PC-9 (cell line): Measurements from ENCODE around the gene PFN2. TPM values are rescaled to one million over a fixed set of nuclear protein-coding genes. Genes with fewer than 3 reads are reported as not detected.

Experiments used
- BruUV-seq: library from RNA; stranded (reverse); fragments of 400-500 nt; replicated peaks from 2 replicates; lab custom pipeline; 2021; lab: Mats Ljungman, UMichigan
- CTCF ChIA-PET: fragments of 300-600 bp; sonication (Branson Sonifier 250); formaldehyde crosslinking; loops from one replicate; lab custom pipeline; 2022; ENCODE audit warnings: antibody characterized with exemption; lab: Charles Lee
- POLR2A ChIA-PET: fragments of 300-600 bp; sonication (Branson Sonifier 250); formaldehyde crosslinking; loops from one replicate; lab custom pipeline; 2022; ENCODE audit warnings: antibody characterized with exemption; ENCODE audit not compliant: unreplicated experiment; lab: Charles Lee
- DNase-seq, 2 experiments: peaks; one replicate each; pipeline versions ENCODE4 v3.0.0 to v3.0.0-alpha.2; 2015 to 2022; ENCODE audit warnings: mixed read lengths in 1 of 2
- H2AFZ ChIP-seq: fragments of 200-600 bp; sonication (generic); 2 replicates; pipeline ENCODE4 v1.8.1; 2017; ENCODE audit warnings: antibody characterized with exemption
- H3F3A ChIP-seq: fragments of 200-600 bp; sonication (generic); 2 replicates; pipeline ENCODE4 v1.8.1; 2017; ENCODE audit warnings: antibody characterized with exemption, mild to moderate bottlenecking, low read depth; ENCODE audit not compliant: insufficient read depth
- H3K27ac ChIP-seq: fragments of 200-600 bp; sonication (generic); 2 replicates; pipeline ENCODE4 v1.6.1; 2016; ENCODE audit warnings: mixed run types
- H3K27me3 ChIP-seq: fragments of 200-600 bp; sonication (generic); 2 replicates; pipeline ENCODE4 v1.6.1; 2016; ENCODE audit warnings: low read depth, mixed run types; ENCODE audit not compliant: insufficient read depth
- H3K36me3 ChIP-seq: fragments of 200-600 bp; sonication (generic); 2 replicates; pipeline ENCODE4 v1.6.1; 2016; ENCODE audit warnings: low read depth, mixed run types
- H3K4me1 ChIP-seq: fragments of 200-600 bp; sonication (generic); replicated peaks from 2 replicates; pipeline ENCODE4 v1.6.1; 2016; ENCODE audit warnings: mixed run types; ENCODE audit not compliant: insufficient read depth
- H3K4me2 ChIP-seq: fragments of 200-600 bp; sonication (generic); 2 replicates; pipeline ENCODE4 v1.6.1; 2017; ENCODE audit warnings: mixed run types
- H3K4me3 ChIP-seq: fragments of 200-600 bp; sonication (generic); 2 replicates; pipeline ENCODE4 v1.6.1; 2016; ENCODE audit warnings: mixed run types
- H3K79me2 ChIP-seq: fragments of 200-600 bp; sonication (generic); 2 replicates; pipeline ENCODE4 v1.6.1; 2017; ENCODE audit warnings: low read depth, mixed run types
- H3K9me2 ChIP-seq: fragments of 200-600 bp; sonication (generic); 2 replicates; pipeline ENCODE4 v1.8.1; 2017; ENCODE audit warnings: mild to moderate bottlenecking; ENCODE audit not compliant: insufficient read depth
- H3K9me3 ChIP-seq: fragments of 200-600 bp; sonication (generic); 2 replicates; pipeline ENCODE4 v1.8.1; 2016; ENCODE audit warnings: low read depth; ENCODE audit not compliant: insufficient read depth
- H4K20me1 ChIP-seq: fragments of 200-600 bp; sonication (generic); 2 replicates; pipeline ENCODE4 v1.8.1; 2017; ENCODE audit not compliant: insufficient read depth
- CTCF ChIP-seq: fragments of 200-600 bp; sonication (generic); conservative IDR thresholded peaks from 2 replicates; pipeline ENCODE4 v1.6.1; 2017; ENCODE audit warnings: mixed run types, antibody characterized with exemption, mild to moderate bottlenecking, moderate library complexity
- EZH2 ChIP-seq: fragments of 200-600 bp; sonication (generic); IDR thresholded peaks from 2 replicates; pipeline ENCODE4 v1.8.0; 2017; ENCODE audit warnings: antibody characterized with exemption, low read depth
- intact Hi-C: fragments of 100-400 bp; cut with micrococcal nuclease; formaldehyde crosslinking; loops from one replicate; pipeline ENCODE4 v1.10.0; 2022; ENCODE audit not compliant: unreplicated experiment
- total RNA-seq: library from RNA; stranded (reverse); gene quantifications from 2 replicates; pipeline ENCODE4 v1.2.3, GENCODE V29; 2021

PFN2 gene
- total RNA-seq, 1 experiment from 2014 or later = 187 TPM

GRCh38 chr3:149969110-149969939 is 1.4 kb downstream of the PFN2 start:
- POLR2A ChIA-PET = interaction anchor here (0.5 to 1.0 kb wide), 4 partner anchors 172 to 794 kb away, joined by 3 to 5 read pairs (median 3); partner anchors contain the start of genes ERICH6 and SIAH2
- peak; percentile 22; the same call in 1 of the 2 replicates for TF ChIP-seq CTCF
- no peak for TF ChIP-seq EZH2
- peaks cover 17% of the 10 kb centered on the region; the same call in 1 of the 2 replicates for H3F3A ChIP-seq
- peak overlapping the region; percentile 97 for H3K4me2 ChIP-seq
- no peaks in the 10 kb centered on the region for H3K27me3 ChIP-seq
- DNase-seq = peak; percentile 59 to 77
- intact Hi-C loops = loop anchor here (1.0 to 5.0 kb wide), 4 partner anchors 247 to 576 kb away; no protein-coding TSS in a partner anchor
- CTCF ChIA-PET = interaction anchor here (0.5 to 1.6 kb wide), 9 partner anchors 59 to 961 kb away, joined by 3 to 11 read pairs (median 4); no protein-coding TSS in a partner anchor
- H3K79me2 ChIP-seq = peaks cover 62% of the 10 kb centered on the region
- H3K27ac ChIP-seq = peak overlapping the region; percentile 88
- H3K9me2 ChIP-seq = no peaks in the 10 kb centered on the region
- H3K4me3 ChIP-seq = peak overlapping the region; percentile 78
- BruUV-seq = TSS peak; percentile 63
- H3K36me3 ChIP-seq = peaks cover 26% of the 10 kb centered on the region
- H4K20me1 ChIP-seq = peaks cover 6% of the 10 kb centered on the region; the same call in 1 of the 2 replicates
- peaks cover 35% of the 10 kb centered on the region for H3K4me1 ChIP-seq
- peak overlapping the region; percentile 92 for H2AFZ ChIP-seq
- no peaks in the 10 kb centered on the region for H3K9me3 ChIP-seq

DNA sequence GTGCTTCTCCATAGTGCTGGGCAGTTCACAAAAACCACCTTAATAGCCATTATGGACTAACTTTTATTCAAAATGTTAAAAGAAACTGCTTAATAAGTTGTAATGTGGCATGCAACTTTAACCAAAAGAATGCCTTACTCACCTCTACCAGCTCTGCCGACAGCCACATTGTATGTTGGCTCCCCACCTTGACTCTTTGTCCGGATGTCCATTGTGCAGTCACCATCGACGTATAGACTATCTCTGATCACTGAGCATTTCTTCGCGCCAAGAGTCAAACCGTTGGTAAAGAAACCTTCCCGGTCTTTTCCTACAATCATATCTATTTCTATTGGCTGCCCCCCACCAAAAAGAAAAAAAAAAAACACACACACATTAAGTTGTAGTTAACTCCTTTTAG is 2.5 kb downstream of the PFN2 start:
- Histone ChIP-seq H3K79me2 (peaks cover 73% of the 10 kb centered on the region), H3K27me3 (no peaks in the 10 kb centered on the region), H2AFZ (no peak overlapping the region), H3K9me2 (no peaks in the 10 kb centered on the region), H3K4me1 (peaks cover 35% of the 10 kb centered on the region), H3K4me2 (peak overlapping the region; percentile 97), H3F3A (peaks cover 23% of the 10 kb centered on the region; the same call in 1 of the 2 replicates), H3K27ac (peak overlapping the region; percentile 88), H3K4me3 (peak overlapping the region; percentile 78), H3K9me3 (no peaks in the 10 kb centered on the region), H3K36me3 (peaks cover 29% of the 10 kb centered on the region), H4K20me1 (peaks cover 6% of the 10 kb centered on the region; the same call in 1 of the 2 replicates)
- no peak for DNase-seq
- BruUV-seq = no TSS peak
- POLR2A ChIA-PET = no interaction called here
- CTCF ChIA-PET = interaction anchor here (0.6 to 2.7 kb wide), 5 partner anchors 216 to 761 kb away, joined by 3 to 9 read pairs (median 4); no protein-coding TSS in a partner anchor
- intact Hi-C loops = loop anchor here (2.0 to 5.0 kb wide), 2 partner anchors 269 to 443 kb away; no protein-coding TSS in a partner anchor
- TF ChIP-seq CTCF (no peak), EZH2 (no peak)

- peaks cover 29% of the 10 kb centered on the region for H3K36me3 ChIP-seq
Observed at GRCh38 chr3:149967086-149967685, 3.5 kb downstream of the PFN2 start.

More at GRCh38 chr3:149967086-149967685, 3.5 kb downstream of the PFN2 start:
- no peaks in the 10 kb centered on the region for H3K27me3 ChIP-seq
- no peak for TF ChIP-seq EZH2
- TF ChIP-seq CTCF = peak; percentile 82
- H3K79me2 ChIP-seq = peaks cover 73% of the 10 kb centered on the region
- H2AFZ ChIP-seq = no peak overlapping the region
- peaks cover 24% of the 10 kb centered on the region; the same call in 1 of the 2 replicates for H3F3A ChIP-seq
- no peaks in the 10 kb centered on the region for H3K9me2 ChIP-seq
- H4K20me1 ChIP-seq = peaks cover 8% of the 10 kb centered on the region; the same call in 1 of the 2 replicates
- ChIA-PET CTCF (interaction anchor here (0.7 to 2.9 kb wide), 6 partner anchors 171 to 271 kb away, joined by 3 to 26 read pairs (median 6); no protein-coding TSS in a partner anchor), POLR2A (no interaction called here)
- H3K27ac ChIP-seq = peak overlapping the region; percentile 88; the same call in 1 of the 2 replicates
- H3K4me1 ChIP-seq = peaks cover 28% of the 10 kb centered on the region
- H3K9me3 ChIP-seq = no peaks in the 10 kb centered on the region
- no TSS peak for BruUV-seq
- DNase-seq = peak in 1 of 2 experiments; percentile 71
- peak overlapping the region; percentile 78; the same call in 1 of the 2 replicates for H3K4me3 ChIP-seq
- intact Hi-C loops = loop anchor here (1.0 to 5.0 kb wide), 4 partner anchors 217 to 528 kb away; no protein-coding TSS in a partner anchor
- peak overlapping the region; percentile 97 for H3K4me2 ChIP-seq
